ENCODE data around the gene MPP1.

MPP1 gene

GRCh38 chrX:154731881-154732280, 73.4 kb downstream of the MPP1 start:
- no peak for DNase-seq (ENCODE audit: low spot score)

- no peak for DNase-seq (ENCODE audit: low spot score)
Measured at GRCh38 chrX:154731184-154731583, 74.1 kb downstream of the MPP1 start.

GRCh38 chrX:154730253-154730891, 74.9 kb downstream of the MPP1 start:
- no peak for DNase-seq (ENCODE audit: low spot score)

- DNase-seq (ENCODE audit: low spot score) = no peak
Measured at GRCh38 chrX:154729439-154729838, 75.8 kb downstream of the MPP1 start.

Data from HuH-7 (cell line).